Right lobe of liver (tissue), 4 donors: ENCODE data around the gene STX5.

ENCODE experiments used
- CTCF ChIP-seq, 4 donors: fragments of 200-600 bp in 3 of 4; fragments of 450-650 bp in 1 of 4; IDR thresholded peaks; one replicate each; pipeline versions ENCODE4 v1.5.1 to v1.8.0; 2016 to 2022; ENCODE audit warnings: antibody characterized with exemption in 4 of 4, mild to moderate bottlenecking in 2 of 4
- POLR2A ChIP-seq: fragments of 450-650 bp; IDR thresholded peaks from one replicate; pipeline ENCODE4 v1.6.1; 2017; ENCODE audit warnings: antibody characterized with exemption, mild to moderate bottlenecking
- donor health status: DM: no; HTN: no; CAD: no.
- donor health status: DM: no; HTN: no; CAD: no.
- donor health status: DM: no; HTN: yes; CAD: no.

GRCh38 chr11:62839050-62839945, 7.4 kb upstream of the STX5 start, which contains the start of gene WDR74:
- TF ChIP-seq CTCF (IDR thresholded peaks at IDR 0.05) (no peak), POLR2A (peak; percentile 81)
